Vagina (tissue), 2 donors: Measurements from ENCODE around the gene LRFN5.

ENCODE experiments used
- CTCF ChIP-seq, 3 experiments: fragments of 450-650 bp in 2 of 3; fragments of 200-600 bp in 1 of 3; sonication (generic) in 1 of 3; IDR thresholded peaks; one replicate each; pipeline ENCODE4 v1.5.1; 2017 to 2019; ENCODE audit warnings: antibody characterized with exemption in 3 of 3, mild to moderate bottlenecking in 2 of 3, moderate library complexity in 2 of 3
- POLR2A ChIP-seq, 2 donors: fragments of 450-650 bp; IDR thresholded peaks; one replicate each; pipeline ENCODE4 v1.6.1; 2017; ENCODE audit warnings: antibody characterized with exemption in 2 of 2, mild to moderate bottlenecking in 2 of 2, moderate library complexity in 2 of 2
- POLR2AphosphoS5 ChIP-seq, 2 donors: sonication (generic); formaldehyde crosslinking; IDR thresholded peaks; one replicate each; pipeline ENCODE4 v1.9.0; 2017; ENCODE audit warnings: antibody characterized with exemption in 2 of 2, mild to moderate bottlenecking in 2 of 2, low read depth in 1 of 2; ENCODE audit not compliant: insufficient read depth in 1 of 2

DNA sequence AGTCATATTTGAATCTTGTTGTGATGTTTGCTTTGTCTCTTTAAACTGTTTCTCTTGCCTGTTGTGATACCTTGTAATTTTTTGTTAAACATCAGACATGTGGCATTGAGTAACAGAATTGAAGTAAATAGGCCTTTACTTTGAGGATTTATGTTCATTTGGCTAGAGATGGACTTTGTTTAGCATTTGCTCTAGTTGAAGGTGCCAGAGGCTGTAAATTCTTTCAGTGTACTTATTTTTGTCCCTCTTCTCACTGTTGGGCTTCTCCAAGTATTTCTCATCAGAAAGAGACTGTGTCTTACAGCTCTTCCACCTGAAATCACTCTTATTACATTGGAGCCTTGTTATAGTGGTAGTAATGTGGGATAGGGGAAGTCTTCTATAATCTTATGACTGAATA, 175.8 kb downstream of the LRFN5 start:
- TF ChIP-seq CTCF (IDR thresholded peaks at IDR 0.05), result no peak
- no peak for TF ChIP-seq POLR2A (IDR thresholded peaks at IDR 0.05)
- TF ChIP-seq POLR2AphosphoS5 (IDR thresholded peaks at IDR 0.05; ENCODE audit: insufficient read depth in 1 of 2, low read depth in 1 of 2), result no peak
